GM18951 (cell line): Measurements from ENCODE around the gene CAV3.

Experiments used
- POLR2A ChIP-seq: IDR thresholded peaks from 4 replicates; pipeline ENCODE4 v1.6.1; 2011; ENCODE audit warnings: mild to moderate bottlenecking; ENCODE audit not compliant: insufficient read length, insufficient read depth; ENCODE audit errors: extremely low read depth
- in situ Hi-C: fragments of 300-500 bp; cut with MboI; formaldehyde crosslinking; loops from one replicate; pipeline ENCODE4 v1.12.0; 2022; ENCODE audit warnings: low sequenced_read_pairs, mixed read lengths, inconsistent platforms; ENCODE audit not compliant: unreplicated experiment

Gene CAV3

DNA sequence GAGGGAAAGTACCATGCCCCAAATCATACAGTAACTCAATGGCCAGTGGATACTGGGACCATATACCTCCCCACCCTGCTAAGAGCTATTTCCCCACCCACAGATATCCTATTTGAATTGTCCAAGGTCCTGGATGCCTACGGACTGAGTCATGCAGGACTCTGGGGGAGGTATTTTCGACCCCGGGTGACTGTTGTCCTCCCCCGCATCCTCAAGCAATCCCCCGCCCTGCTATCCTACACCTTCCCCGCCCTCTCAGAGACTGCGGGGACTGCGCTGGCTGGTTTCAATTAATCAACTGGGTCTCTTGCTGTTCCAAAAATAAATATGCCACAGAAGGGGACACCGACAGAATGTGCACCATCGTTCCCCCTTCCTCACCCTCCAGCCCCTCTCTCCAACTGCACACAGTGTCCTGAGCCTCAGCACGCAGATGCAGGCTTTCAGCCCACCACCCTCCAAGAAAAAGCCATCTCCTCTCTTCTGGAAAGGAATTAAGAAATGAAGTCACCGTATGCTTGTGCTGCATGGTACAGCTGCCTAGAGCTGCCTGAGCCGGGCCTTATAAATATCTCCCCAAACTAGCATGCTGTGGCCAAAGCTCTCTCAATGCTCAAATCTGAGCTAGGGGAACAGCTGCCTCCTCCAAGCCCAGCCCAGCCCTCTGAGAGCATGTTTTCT is 8.1 kb downstream of the CAV3 start:
- in situ Hi-C loops = no loop called here
- TF ChIP-seq POLR2A = no peak

DNA sequence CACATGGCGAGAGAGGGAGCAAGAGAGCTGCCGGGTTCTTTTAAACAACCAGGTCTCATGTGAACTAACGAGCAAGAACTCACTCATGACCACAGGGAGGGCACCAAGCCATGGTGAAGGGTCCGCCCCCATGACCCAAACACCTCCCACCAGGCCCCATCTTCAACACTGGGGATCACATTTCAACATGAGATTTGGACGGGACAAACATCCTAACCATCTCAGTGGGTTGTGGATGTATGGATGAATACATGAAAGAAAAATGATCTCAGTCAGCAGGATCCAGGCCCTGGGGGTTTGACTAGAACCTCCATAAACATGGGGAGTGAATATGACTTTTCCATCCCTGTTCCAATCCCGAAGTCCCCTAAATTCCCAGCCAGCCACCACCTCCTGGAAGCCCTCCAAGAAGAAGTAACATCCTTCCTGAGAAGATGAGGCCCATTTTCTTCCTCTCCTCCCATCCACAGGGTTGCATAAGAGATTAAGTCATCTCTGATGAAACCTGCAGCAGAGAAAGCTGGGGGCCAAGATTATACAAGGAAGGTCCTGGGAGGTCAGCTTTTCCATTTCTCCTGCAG is 9.5 kb downstream of the CAV3 start:
- TF ChIP-seq POLR2A = no peak
- in situ Hi-C loops = no loop called here

GRCh38 chr3:8743911-8744310 is 10.3 kb downstream of the CAV3 start:
- TF ChIP-seq POLR2A = no peak
- in situ Hi-C loops = no loop called here

DNA sequence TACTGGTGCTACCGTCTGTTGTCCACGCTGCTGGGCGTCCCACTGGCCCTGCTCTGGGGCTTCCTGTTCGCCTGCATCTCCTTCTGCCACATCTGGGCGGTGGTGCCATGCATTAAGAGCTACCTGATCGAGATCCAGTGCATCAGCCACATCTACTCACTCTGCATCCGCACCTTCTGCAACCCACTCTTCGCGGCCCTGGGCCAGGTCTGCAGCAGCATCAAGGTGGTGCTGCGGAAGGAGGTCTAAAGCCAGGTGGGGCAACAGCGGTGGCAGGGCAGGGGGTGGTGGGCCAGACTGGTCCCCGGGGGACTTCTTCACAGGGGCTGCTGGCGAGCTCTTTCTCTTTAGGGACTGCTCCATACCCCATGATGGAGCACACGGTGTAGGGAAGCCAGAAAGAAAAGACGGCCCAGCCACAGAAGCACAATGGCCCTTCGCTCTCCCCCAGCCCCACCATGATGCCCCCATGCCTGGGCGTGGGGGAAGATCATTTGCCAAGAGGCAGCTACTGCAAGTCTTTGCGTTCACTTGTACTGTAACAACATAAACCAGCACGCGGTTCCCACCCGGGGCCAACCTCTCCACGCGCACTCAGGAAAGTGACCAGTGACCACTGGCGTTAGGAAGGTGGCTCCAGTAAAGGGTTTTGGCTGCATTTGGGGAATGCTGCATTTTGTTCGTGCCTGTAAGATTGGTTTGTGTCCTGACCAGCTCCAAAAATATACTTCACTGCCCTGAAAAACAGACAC is 12.2 kb downstream of the CAV3 start:
- no peak for TF ChIP-seq POLR2A
- in situ Hi-C loops = no loop called here

GRCh38 chr3:8746780-8747345 is 13.3 kb downstream of the CAV3 start:
- no peak for TF ChIP-seq POLR2A
- in situ Hi-C loops = no loop called here

DNA sequence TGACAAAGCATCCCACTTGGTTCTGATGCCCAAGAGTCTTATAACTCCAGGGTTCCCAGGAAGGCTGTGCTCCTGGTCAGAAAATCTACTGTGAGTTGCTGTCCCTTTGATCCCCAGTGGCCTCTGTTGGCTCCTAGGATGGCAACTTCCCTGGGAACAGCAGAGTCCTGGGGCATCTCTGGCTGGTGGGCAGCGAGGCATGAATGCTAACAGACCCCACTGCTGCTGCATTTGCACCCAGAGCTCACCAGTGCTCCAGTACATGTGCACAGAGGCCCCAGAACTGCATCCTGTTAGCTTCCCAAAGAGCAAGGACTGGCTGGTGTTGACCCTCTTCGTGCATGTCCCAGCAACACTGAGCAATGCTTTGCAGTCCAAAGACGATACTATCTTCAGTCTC is 15.7 kb downstream of the CAV3 start:
- in situ Hi-C loops = no loop called here
- no peak for TF ChIP-seq POLR2A

- TF ChIP-seq POLR2A = no peak
- in situ Hi-C loops = no loop called here
Measured at GRCh38 chr3:8752832-8753231, 19.2 kb downstream of the CAV3 start.

- no peak for TF ChIP-seq POLR2A
- in situ Hi-C loops = no loop called here
Measured at GRCh38 chr3:8755097-8755496, 21.5 kb downstream of the CAV3 start.

DNA sequence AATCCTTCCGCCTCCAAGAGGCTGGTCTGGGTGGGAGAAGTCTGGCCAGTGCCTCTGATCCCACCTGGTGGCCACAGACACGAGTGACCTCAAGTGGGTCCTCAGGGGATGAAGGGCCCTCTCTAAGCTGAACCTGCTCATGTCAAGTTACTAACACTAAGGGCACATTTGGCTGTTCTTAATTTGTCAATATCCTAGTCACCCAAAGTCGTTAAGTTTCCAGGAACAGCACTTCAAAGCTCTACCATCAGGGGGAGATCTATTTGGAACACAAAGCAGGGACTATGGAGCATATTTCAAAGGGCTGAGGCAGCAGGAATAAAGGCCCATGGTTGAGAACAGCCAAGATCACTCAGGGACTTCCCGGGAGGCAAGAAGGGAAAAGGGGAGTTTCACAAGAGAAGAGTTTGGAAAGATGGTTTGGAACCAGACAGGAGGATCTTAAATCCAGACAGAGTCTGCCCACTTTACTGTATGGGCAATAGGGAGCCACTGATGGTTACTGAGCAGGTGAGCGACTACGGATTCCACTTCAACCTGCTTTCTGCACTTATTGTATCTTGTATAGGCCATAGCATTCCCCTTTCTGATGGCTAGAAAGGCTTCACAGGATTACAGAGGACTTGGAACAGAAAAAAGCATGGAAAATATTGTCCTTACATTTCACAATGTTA is 22.1 kb downstream of the CAV3 start:
- in situ Hi-C loops = no loop called here
- no peak for TF ChIP-seq POLR2A

DNA sequence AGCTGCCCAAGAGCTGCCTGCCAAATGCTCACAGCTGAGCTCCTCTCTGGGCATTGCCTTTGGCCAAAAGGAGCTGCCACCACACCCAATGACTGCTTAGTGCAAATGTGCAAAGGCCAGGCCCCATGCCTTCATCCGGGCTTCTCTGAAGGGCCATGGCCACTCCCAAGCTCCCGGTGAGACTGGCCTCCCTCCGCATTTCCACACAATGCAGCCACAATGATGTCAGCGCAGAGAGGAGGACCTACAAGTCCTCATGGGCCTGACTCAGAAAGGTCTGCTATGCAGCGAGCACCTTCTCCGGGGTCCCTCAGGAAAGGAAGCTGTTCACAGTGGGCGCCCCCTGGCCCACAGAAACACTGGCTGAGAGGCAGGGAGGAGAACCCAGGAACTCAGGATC is 23.1 kb downstream of the CAV3 start:
- in situ Hi-C loops = no loop called here
- no peak for TF ChIP-seq POLR2A

- in situ Hi-C loops = no loop called here
- no peak for TF ChIP-seq POLR2A
Measured at GRCh38 chr3:8757551-8758518, 24.2 kb downstream of the CAV3 start.

GRCh38 chr3:8759038-8759707 is 25.6 kb downstream of the CAV3 start:
- in situ Hi-C loops = no loop called here
- TF ChIP-seq POLR2A = no peak

DNA sequence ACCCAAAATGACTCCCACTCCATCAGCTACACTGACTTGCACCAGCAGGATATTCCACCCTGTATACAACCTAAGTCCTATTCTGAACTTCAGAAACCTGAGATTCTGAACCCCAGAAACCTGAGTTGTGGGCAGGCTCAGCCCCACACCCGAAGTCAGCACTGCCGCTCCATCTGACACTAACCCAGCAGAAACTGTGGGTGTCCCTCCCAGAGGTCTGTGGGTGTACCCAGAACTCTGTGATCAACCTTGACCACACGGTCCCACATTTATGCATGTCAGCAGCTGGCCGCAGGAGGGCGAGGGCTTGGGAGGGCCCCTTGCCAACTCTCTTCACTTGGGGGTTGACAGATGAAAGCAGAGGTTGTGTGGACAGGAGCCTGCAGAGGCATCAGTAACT is 26.5 kb downstream of the CAV3 start:
- no peak for TF ChIP-seq POLR2A
- in situ Hi-C loops = no loop called here
